Measurements from ENCODE around the gene PEX19. TPM values are rescaled to one million over a fixed set of nuclear protein-coding genes. Genes with fewer than 3 reads are reported as not detected.
A peak's percentile ranks its signal among the peaks of the same experiment; 100 is the strongest.
"Not testable (repeated sequence)": the region's sequence is repeated elsewhere in the genome, so short reads cannot be mapped to it uniquely, and the experiment has no call there.

PEX19 gene, protein sequence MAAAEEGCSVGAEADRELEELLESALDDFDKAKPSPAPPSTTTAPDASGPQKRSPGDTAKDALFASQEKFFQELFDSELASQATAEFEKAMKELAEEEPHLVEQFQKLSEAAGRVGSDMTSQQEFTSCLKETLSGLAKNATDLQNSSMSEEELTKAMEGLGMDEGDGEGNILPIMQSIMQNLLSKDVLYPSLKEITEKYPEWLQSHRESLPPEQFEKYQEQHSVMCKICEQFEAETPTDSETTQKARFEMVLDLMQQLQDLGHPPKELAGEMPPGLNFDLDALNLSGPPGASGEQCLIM
- polyA plus RNA-seq (2013, experiment 1 of 2; ENCODE audit: insufficient read length) = 35.5 TPM
- polyA plus RNA-seq (2013, experiment 2 of 2; ENCODE audit: insufficient read length) = 30.9 TPM

GRCh38 chr1:160284782-160285344 is at the start of gene PEX19:
TSS of gene PEX19 (minus strand) at chr1:160285133. CDS start at chr1:160285124, 9 bp downstream.
- DNase-seq = peak; percentile 91

DNA sequence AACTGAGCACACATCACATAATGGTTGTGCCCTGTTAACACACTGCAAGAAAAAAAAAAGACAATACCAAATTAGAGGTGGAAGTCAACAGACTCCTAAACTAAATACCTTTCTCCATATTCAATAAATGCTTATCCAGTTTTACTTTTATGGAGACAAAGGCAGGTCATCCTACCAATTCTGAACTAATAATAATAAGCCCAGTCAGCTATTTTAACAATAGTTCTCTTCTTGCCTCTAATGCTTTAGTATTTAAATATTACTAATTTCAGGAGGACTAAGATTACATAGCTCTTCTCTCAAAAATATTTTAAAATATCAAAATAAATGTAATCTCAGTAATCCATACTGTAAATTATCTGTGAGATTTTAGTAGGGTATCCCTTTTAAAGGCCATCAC is 47.6 kb upstream of the PEX19 start:
- no peak for DNase-seq

- DNase-seq = no peak
Observed at GRCh38 chr1:160330119-160330518, 45.2 kb upstream of the PEX19 start.

GRCh38 chr1:160328184-160328583 is 43.3 kb upstream of the PEX19 start:
- DNase-seq = no peak

- no peak for DNase-seq
Observed at GRCh38 chr1:160326418-160326817, 41.5 kb upstream of the PEX19 start.

DNA sequence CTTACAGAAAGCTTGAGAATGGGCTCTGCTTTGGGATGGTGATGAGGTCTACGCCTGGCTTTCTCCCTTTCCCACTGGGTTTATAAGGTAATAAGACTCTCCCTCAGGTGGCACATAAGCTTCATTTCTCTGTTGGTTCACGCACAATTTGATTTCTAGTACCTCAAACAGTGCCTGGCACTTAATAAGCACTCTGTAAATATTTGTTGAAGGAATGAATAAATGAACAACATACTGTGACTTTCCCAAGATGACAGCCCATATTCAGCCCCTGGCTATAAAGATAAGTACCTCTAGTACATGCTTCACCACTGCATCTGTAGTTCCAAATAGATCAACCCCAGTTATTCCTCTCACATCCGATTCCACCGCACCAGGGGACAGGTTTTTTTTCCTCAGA is 40.3 kb upstream of the PEX19 start:
- no peak for DNase-seq

DNA sequence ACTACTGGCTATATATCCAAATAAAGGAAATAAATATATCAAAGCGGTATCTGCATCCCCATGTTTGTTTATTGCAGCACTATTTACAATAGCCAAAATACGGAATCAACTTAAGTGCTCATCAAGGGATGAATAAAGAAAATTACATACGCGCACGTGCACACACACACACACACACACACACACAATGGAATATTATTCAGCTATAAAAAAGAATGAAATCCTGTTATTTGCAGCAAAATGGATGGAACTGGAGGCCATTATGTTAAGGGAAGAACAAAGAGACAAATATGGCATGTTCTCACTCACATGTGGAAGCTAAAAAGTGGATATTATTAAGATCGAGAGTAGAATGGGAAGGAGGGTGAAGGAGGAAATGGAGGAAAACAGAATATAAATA is 37.9 kb upstream of the PEX19 start:
- DNase-seq = no peak

DNA sequence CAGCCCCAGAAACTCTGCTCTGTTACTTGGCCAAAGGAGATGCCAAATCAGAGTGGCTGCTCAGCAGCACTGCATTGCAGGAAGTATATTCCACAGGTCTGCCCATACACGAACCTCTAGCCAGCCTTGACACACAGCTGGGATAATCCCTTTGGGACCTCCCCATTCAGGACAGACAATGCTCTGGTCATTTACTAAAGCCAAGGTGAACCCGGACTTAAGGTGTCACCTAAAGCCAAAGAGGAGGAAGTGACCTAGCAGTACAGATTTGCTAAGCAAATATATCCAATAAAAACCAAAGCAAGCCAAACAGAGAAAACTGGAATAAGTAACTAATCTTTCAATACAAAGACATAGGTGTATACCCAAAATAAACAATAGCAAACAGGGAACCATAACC is 30.4 kb upstream of the PEX19 start:
- DNase-seq = no peak

GRCh38 chr1:160309571-160309970 is 24.6 kb upstream of the PEX19 start:
- DNase-seq = no peak

- DNase-seq = peak; percentile 10
Observed at GRCh38 chr1:160309185-160309557, 24.2 kb upstream of the PEX19 start.

- DNase-seq = no peak
Observed at GRCh38 chr1:160308451-160309184, 23.7 kb upstream of the PEX19 start.

DNA sequence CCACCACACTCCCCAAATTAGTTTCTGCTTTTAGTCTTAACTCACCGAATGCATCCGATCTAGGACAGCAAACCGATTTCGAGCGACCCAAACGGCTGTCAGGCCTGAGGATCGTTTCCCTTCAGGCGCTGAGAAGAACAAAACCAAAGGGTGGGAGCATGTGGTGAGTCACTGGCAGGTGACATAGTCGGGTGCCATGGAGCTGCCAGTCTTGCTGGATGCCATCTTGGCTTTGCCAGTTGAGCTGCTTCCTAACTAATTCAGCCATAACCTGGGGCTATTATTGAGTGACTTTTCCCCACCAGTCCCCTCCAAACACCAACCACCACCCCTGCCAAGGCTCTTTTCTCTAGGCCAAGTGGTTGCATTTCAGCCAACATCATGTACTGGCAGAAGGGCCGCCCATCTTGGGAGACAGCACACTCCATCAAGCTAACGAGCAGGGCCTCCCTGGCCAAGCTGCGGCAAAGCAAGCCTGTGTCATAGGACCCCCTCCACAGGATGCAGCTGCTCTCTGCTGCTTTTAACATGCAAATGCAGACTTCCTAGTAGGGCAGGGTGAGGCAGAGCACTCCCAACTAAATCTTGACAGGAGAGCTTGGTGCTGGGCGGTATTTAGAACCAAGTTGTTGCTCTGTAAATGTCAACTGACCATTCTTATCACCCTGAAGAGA is 22.3 kb upstream of the PEX19 start:
- no peak for DNase-seq

DNA sequence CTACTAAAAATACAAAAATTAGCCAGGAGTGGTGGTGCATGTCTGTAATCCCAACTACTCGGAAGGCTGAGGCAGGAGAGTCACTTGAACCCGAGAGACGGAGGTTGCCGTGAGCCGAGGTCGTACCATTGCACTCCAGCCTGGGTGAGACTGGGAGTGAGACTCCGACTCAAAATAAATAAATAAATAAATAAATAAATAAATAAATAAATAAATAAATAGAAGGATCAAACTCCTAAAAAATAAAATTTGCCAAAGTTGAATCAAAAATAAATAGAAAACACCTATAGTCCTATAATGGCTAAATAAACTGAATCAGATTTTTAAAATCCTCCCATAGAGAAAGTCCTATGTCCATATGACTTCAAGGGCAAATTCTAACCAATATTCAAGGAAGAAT is 15.2 kb upstream of the PEX19 start:
- DNase-seq = no peak

DNA sequence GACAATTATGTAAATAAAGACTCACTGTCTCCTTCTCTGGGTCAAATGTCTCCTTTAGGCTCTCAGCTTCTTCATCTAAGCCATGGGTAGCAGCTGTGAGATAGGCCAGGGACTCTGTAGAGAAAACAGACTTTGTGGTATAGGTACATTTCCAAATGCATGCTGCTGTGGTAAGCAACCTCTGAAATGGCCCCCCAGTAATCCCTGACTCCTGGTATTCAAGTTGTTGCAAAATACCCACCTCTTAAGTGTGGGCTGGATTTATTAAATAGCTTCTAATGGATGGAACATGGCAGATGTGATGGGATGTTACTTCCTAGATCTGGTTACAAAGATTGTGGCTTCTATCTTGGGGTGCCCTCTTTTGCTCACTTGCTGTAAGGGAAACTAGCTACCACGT is 11.1 kb upstream of the PEX19 start:
- no peak for DNase-seq

GRCh38 chr1:160293020-160293968 is 8.4 kb upstream of the PEX19 start:
- no peak for DNase-seq

DNA sequence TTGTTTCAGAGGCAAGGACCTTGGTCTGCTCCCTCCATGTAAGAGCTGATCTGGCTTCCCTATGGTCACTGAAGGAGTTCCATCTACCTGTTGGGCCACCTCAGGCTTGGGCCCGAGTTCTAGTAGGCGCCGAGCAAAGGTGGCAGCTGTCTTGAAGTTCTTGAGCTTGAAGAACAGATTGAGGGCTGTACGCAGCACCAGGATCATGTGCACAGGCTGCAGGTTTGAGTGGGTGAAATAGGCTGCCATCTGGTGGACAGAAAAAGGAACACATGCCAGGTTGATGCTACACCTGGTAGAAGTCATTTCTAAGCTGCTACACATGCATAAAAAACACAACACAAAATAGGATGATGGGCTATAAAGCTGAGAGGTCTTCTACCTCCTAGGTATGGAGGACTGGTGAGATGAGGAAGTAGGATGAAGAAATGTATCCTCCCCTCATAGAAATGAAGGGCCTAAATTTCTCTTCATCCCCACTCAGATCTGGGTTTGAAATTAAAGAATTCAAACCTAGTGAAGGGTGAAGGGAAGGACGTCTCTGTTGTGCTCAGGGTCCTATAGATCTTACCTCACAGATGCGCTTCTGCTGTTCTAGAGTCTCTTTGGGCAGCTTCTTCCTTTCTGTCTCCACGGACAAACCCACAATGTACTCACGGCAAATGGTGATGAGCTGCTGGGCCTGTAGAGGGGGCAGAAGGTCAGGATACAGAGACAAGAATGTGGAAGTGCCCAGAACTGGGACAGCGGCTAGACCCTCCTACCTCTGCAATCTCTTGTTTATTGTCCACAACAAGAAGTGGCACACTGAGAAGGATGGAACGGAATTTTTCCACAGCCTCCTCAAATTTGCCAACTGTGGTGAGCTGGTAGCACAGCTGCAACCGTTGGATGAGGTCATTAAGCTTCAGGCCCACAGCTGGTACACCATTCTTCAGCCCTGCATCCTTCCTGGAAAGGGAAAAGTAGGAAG is 6.6 kb upstream of the PEX19 start:
- DNase-seq = peak; percentile 60

DNA sequence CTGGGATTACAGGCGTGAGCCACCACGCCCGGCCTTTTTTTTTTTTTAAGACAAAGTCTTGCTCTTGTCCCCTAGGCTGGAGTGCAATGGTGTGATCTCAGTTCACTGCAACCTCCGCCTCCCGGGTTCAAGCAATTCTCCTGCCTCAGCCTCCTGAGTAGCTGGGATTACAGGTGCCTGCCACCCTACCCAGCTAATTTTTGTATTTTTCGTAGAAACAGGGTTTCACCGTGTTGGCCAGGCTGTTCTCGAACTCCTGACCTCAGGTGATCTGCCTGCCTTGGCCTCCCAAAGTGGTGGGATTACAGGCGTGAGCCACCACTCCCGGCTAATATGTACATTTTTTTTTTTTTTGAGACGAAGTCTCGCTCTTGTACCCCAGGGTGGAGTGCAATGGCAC is 2.8 kb upstream of the PEX19 start:
- DNase-seq = not testable (repeated sequence)

DNA sequence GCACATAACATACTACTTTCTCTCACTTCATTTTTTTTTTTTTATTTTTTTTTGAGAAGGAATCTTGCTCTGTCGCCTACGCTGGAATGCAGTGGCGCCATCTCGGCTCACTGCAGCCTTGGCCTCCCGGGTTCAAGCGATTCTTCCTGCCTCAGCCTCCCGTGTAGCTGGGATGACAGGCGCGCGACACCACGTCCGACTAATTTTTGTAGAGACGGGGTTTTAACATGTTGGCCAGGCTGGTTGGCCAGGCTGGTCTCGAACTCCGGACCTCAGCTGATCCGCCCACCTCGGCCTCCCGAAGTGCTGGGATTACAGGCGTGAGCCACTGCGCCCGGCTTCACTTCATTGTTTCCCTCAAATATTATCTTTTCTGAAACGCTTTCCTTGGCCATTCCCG is 573 bp upstream of the PEX19 start:
- no peak for DNase-seq

DNA sequence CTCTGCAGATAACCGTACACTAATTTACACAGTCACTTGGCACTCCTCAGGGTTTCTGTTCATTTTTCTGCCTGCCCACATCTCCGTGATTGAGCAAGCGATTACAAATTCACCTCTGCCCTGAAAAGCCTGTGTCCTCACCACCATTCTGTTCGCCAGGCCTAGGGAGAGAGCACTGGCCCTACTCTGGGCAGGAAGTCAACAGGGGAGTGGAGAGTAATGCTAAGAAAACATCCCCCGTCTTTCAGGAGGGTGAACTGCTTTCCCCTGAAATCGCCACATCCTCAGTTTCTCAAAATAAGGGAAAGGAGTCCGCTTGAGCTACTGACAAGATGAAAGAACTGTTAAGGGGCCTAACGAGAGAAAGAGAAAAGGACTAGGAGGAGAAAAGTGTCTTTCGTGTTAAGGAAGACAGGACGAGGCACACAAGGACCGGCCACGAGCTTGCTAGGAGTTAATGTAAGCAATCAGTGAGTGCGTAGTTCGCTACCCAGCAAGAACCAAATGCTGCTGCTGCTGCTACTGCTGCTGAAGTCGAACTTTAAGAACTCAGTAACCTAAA is 632 bp downstream of the PEX19 start:
- peak; percentile 36 for DNase-seq

- no peak for DNase-seq
Observed at GRCh38 chr1:160282807-160283206, 2.1 kb downstream of the PEX19 start.

Measured in fibroblast of skin of scalp (primary cell).